ENCODE results near the gene GUCY1A1. TPM values are rescaled to one million over a fixed set of nuclear protein-coding genes. Genes with fewer than 3 reads are reported as not detected.

GUCY1A1 gene
- polyA plus RNA-seq, result not detected

- Mint-ChIP-seq H3K4me3 (peak within 1 kb of the TSS in 3 of 4 donors; percentile 67 to 88 (median 86)), H3K9me3 (peaks cover 0 to 4% (median 0%) of the 10 kb centered on the region in 3 donors), H3K4me1 (peaks cover 4 to 11% (median 5%) of the 10 kb centered on the region in 3 donors), H3K36me3 (no peaks in the 10 kb centered on the region), H3K27ac (no peak within 1 kb of the TSS), H3K27me3 (peaks cover 29% of the 10 kb centered on the region)
These were observed at the start of gene GUCY1A1 for GRCh38 chr4:155666344-155667221. Gene GUCY1A1, plus strand, starts transcription at chr4:155666848. Its CDS starts 30,020 bp downstream, at chr4:155696868.

GRCh38 chr4:155617296-155617695, 49.4 kb upstream of the GUCY1A1 start:
- H3K9me3 Mint-ChIP-seq, result no peaks in the 10 kb centered on the region
- no peaks in the 10 kb centered on the region for H3K36me3 Mint-ChIP-seq
- peaks cover 0 to 3% (median 0%) of the 10 kb centered on the region in 3 donors for H3K4me1 Mint-ChIP-seq
- H3K27ac Mint-ChIP-seq, result no peak overlapping the region
- H3K27me3 Mint-ChIP-seq, result no peaks in the 10 kb centered on the region
- no peak overlapping the region for H3K4me3 Mint-ChIP-seq

- no peaks in the 10 kb centered on the region for H3K9me3 Mint-ChIP-seq
- H3K27ac Mint-ChIP-seq, result no peak overlapping the region
- H3K4me1 Mint-ChIP-seq, result peaks cover 0 to 3% (median 0%) of the 10 kb centered on the region in 3 donors
- no peaks in the 10 kb centered on the region for H3K36me3 Mint-ChIP-seq
- H3K27me3 Mint-ChIP-seq, result no peaks in the 10 kb centered on the region
- no peak overlapping the region for H3K4me3 Mint-ChIP-seq
These were observed 48.3 kb upstream of the GUCY1A1 start for GRCh38 chr4:155618183-155618838.

GRCh38 chr4:155620637-155621036, 46.0 kb upstream of the GUCY1A1 start:
- Mint-ChIP-seq H3K4me1 (no peaks in the 10 kb centered on the region), H3K27ac (no peak overlapping the region), H3K27me3 (no peaks in the 10 kb centered on the region), H3K9me3 (no peaks in the 10 kb centered on the region), H3K36me3 (no peaks in the 10 kb centered on the region), H3K4me3 (no peak overlapping the region)

- Mint-ChIP-seq H3K27ac (no peak overlapping the region), H3K27me3 (no peaks in the 10 kb centered on the region), H3K36me3 (no peaks in the 10 kb centered on the region), H3K4me3 (no peak overlapping the region), H3K9me3 (no peaks in the 10 kb centered on the region), H3K4me1 (no peaks in the 10 kb centered on the region)
These were observed 42.2 kb upstream of the GUCY1A1 start for GRCh38 chr4:155624478-155624877.

GRCh38 chr4:155626561-155626960, 40.1 kb upstream of the GUCY1A1 start:
- Mint-ChIP-seq H3K27me3 (no peaks in the 10 kb centered on the region), H3K4me3 (no peak overlapping the region), H3K4me1 (no peaks in the 10 kb centered on the region), H3K27ac (no peak overlapping the region), H3K9me3 (no peaks in the 10 kb centered on the region), H3K36me3 (no peaks in the 10 kb centered on the region)

GRCh38 chr4:155629183-155629825, 37.3 kb upstream of the GUCY1A1 start:
- H3K27me3 Mint-ChIP-seq, result no peaks in the 10 kb centered on the region
- H3K9me3 Mint-ChIP-seq, result peaks cover 0 to under 1% (median 0%) of the 10 kb centered on the region in 3 donors
- no peak overlapping the region for H3K4me3 Mint-ChIP-seq
- H3K27ac Mint-ChIP-seq, result no peak overlapping the region
- no peaks in the 10 kb centered on the region for H3K4me1 Mint-ChIP-seq
- no peaks in the 10 kb centered on the region for H3K36me3 Mint-ChIP-seq

- no peaks in the 10 kb centered on the region for H3K36me3 Mint-ChIP-seq
- H3K27ac Mint-ChIP-seq, result no peak overlapping the region
- H3K4me1 Mint-ChIP-seq, result no peaks in the 10 kb centered on the region
- peaks cover 0 to 3% (median 2%) of the 10 kb centered on the region in 3 donors for H3K9me3 Mint-ChIP-seq
- no peaks in the 10 kb centered on the region for H3K27me3 Mint-ChIP-seq
- no peak overlapping the region for H3K4me3 Mint-ChIP-seq
These were observed 36.7 kb upstream of the GUCY1A1 start for GRCh38 chr4:155629956-155630355.

- Mint-ChIP-seq H3K4me1 (peaks cover 0 to 1% (median 0%) of the 10 kb centered on the region in 3 donors), H3K4me3 (no peak overlapping the region), H3K27me3 (no peaks in the 10 kb centered on the region), H3K27ac (no peak overlapping the region), H3K36me3 (no peaks in the 10 kb centered on the region), H3K9me3 (peaks cover 0 to 3% (median 2%) of the 10 kb centered on the region in 3 donors)
These were observed 34.3 kb upstream of the GUCY1A1 start for GRCh38 chr4:155632310-155632840.

GRCh38 chr4:155638195-155638965, 28.3 kb upstream of the GUCY1A1 start:
- H3K4me3 Mint-ChIP-seq, result no peak overlapping the region

GRCh38 chr4:155639704-155640523, 26.7 kb upstream of the GUCY1A1 start:
- Mint-ChIP-seq H3K27ac (no peak overlapping the region), H3K4me3 (no peak overlapping the region), H3K9me3 (no peaks in the 10 kb centered on the region), H3K27me3 (no peaks in the 10 kb centered on the region), H3K36me3 (no peaks in the 10 kb centered on the region), H3K4me1 (peaks cover 0 to 1% (median 0%) of the 10 kb centered on the region in 3 donors)

More at GRCh38 chr4:155638195-155638965, 28.3 kb upstream of the GUCY1A1 start:
- H3K4me1 Mint-ChIP-seq, result peaks cover 0 to 1% (median 0%) of the 10 kb centered on the region in 3 donors
- no peak overlapping the region for H3K27ac Mint-ChIP-seq
- peaks cover 0 to 3% (median 2%) of the 10 kb centered on the region in 3 donors for H3K9me3 Mint-ChIP-seq
- no peaks in the 10 kb centered on the region for H3K36me3 Mint-ChIP-seq
- no peaks in the 10 kb centered on the region for H3K27me3 Mint-ChIP-seq

GRCh38 chr4:155640751-155641150, 25.9 kb upstream of the GUCY1A1 start:
- Mint-ChIP-seq H3K27me3 (no peaks in the 10 kb centered on the region), H3K36me3 (no peaks in the 10 kb centered on the region), H3K4me3 (no peak overlapping the region), H3K4me1 (peaks cover 0 to 1% (median 0%) of the 10 kb centered on the region in 3 donors), H3K27ac (no peak overlapping the region), H3K9me3 (no peaks in the 10 kb centered on the region)

- H3K4me1 Mint-ChIP-seq, result no peaks in the 10 kb centered on the region
- no peaks in the 10 kb centered on the region for H3K9me3 Mint-ChIP-seq
These were observed 23.6 kb upstream of the GUCY1A1 start for GRCh38 chr4:155643087-155643486.

More at GRCh38 chr4:155643087-155643486, 23.6 kb upstream of the GUCY1A1 start:
- Mint-ChIP-seq H3K27ac (no peak overlapping the region), H3K27me3 (no peaks in the 10 kb centered on the region), H3K36me3 (no peaks in the 10 kb centered on the region), H3K4me3 (no peak overlapping the region)

All from IgD-negative memory B cell (primary cell).